Osteocyte (in vitro differentiated cells): ENCODE results near the gene RAD51B. TPM values are rescaled to one million over a fixed set of nuclear protein-coding genes. Genes with fewer than 3 reads are reported as not detected.
A peak's percentile ranks its signal among the peaks of the same experiment; 100 is the strongest.

Experiments used
- DNase-seq: peaks from one replicate; pipeline ENCODE4 v3.0.0; 2021; ENCODE audit warnings: mixed read lengths; ENCODE audit not compliant: unreplicated experiment; ENCODE audit errors: extremely low spot score
- H3K27ac Mint-ChIP-seq: one replicate; pipeline ENCODE4 v1.8.0; 2021; ENCODE audit warnings: mild to moderate bottlenecking, mixed read lengths; ENCODE audit not compliant: unreplicated experiment
- H3K27me3 Mint-ChIP-seq: one replicate; pipeline ENCODE4 v1.8.0; 2021; ENCODE audit warnings: mixed read lengths; ENCODE audit not compliant: unreplicated experiment
- H3K36me3 Mint-ChIP-seq: one replicate; pipeline ENCODE4 v1.8.0; 2021; ENCODE audit warnings: mixed read lengths; ENCODE audit not compliant: unreplicated experiment
- H3K4me1 Mint-ChIP-seq: one replicate; pipeline ENCODE4 v1.8.0; 2021; ENCODE audit warnings: mixed read lengths; ENCODE audit not compliant: unreplicated experiment
- H3K4me3 Mint-ChIP-seq: one replicate; pipeline ENCODE4 v1.8.0; 2021; ENCODE audit warnings: mild to moderate bottlenecking, moderate library complexity, mixed read lengths; ENCODE audit not compliant: unreplicated experiment
- H3K9me3 Mint-ChIP-seq: one replicate; pipeline ENCODE4 v1.8.0; 2021; ENCODE audit warnings: mixed read lengths; ENCODE audit not compliant: unreplicated experiment
- CTCF ChIP-seq: fragments of 200-600 bp; sonication (generic); IDR thresholded peaks from 2 replicates; pipeline ENCODE4 v1.5.0; 2021; ENCODE audit warnings: antibody characterized with exemption, mild to moderate bottlenecking, moderate library complexity
- total RNA-seq: library from RNA; stranded (reverse); gene quantifications from 2 replicates; pipeline ENCODE4 v1.2.1, GENCODE V29; 2021

RAD51B gene
- total RNA-seq, 1 donor from 2014 or later, result 12.7 TPM

GRCh38 chr14:68228656-68229055, 409.1 kb downstream of the RAD51B start:
- DNase-seq, result no peak
- no peaks in the 10 kb centered on the region for H3K9me3 Mint-ChIP-seq
- no peaks in the 10 kb centered on the region for H3K36me3 Mint-ChIP-seq
- H3K27me3 Mint-ChIP-seq, result no peaks in the 10 kb centered on the region
- H3K4me3 Mint-ChIP-seq, result no peak overlapping the region
- TF ChIP-seq CTCF, result no peak
- H3K27ac Mint-ChIP-seq, result no peak overlapping the region
- peaks cover 9% of the 10 kb centered on the region for H3K4me1 Mint-ChIP-seq

GRCh38 chr14:68229423-68230100, 410.0 kb downstream of the RAD51B start:
- no peak for TF ChIP-seq CTCF
- H3K36me3 Mint-ChIP-seq, result no peaks in the 10 kb centered on the region
- H3K27ac Mint-ChIP-seq, result no peak overlapping the region
- H3K9me3 Mint-ChIP-seq, result no peaks in the 10 kb centered on the region
- no peak overlapping the region for H3K4me3 Mint-ChIP-seq
- DNase-seq, result no peak
- H3K27me3 Mint-ChIP-seq, result no peaks in the 10 kb centered on the region
- peaks cover 2% of the 10 kb centered on the region for H3K4me1 Mint-ChIP-seq

GRCh38 chr14:68230202-68230949, 410.8 kb downstream of the RAD51B start:
- no peak overlapping the region for H3K4me3 Mint-ChIP-seq
- H3K4me1 Mint-ChIP-seq, result peaks cover 2% of the 10 kb centered on the region
- no peaks in the 10 kb centered on the region for H3K27me3 Mint-ChIP-seq
- no peaks in the 10 kb centered on the region for H3K36me3 Mint-ChIP-seq
- no peak overlapping the region for H3K27ac Mint-ChIP-seq
- no peak for TF ChIP-seq CTCF
- no peaks in the 10 kb centered on the region for H3K9me3 Mint-ChIP-seq
- no peak for DNase-seq

- H3K27me3 Mint-ChIP-seq, result no peaks in the 10 kb centered on the region
- H3K4me3 Mint-ChIP-seq, result no peak overlapping the region
- no peaks in the 10 kb centered on the region for H3K9me3 Mint-ChIP-seq
- H3K4me1 Mint-ChIP-seq, result peaks cover 6% of the 10 kb centered on the region
- no peak for TF ChIP-seq CTCF
- no peaks in the 10 kb centered on the region for H3K36me3 Mint-ChIP-seq
- no peak overlapping the region for H3K27ac Mint-ChIP-seq
- no peak for DNase-seq
Observed at GRCh38 chr14:68230950-68231717, 411.6 kb downstream of the RAD51B start.

- Mint-ChIP-seq H3K36me3 (no peaks in the 10 kb centered on the region), H3K27me3 (no peaks in the 10 kb centered on the region), H3K27ac (no peak overlapping the region), H3K9me3 (no peaks in the 10 kb centered on the region), H3K4me1 (peaks cover 10% of the 10 kb centered on the region), H3K4me3 (no peak overlapping the region)
- peak; percentile 15 for TF ChIP-seq CTCF
- no peak for DNase-seq
Observed at GRCh38 chr14:68231898-68232297, 412.3 kb downstream of the RAD51B start.
